Hepatocyte (in vitro differentiated cells): Measurements from ENCODE around the gene AGBL4.

ENCODE experiments used
- CTCF ChIP-seq: fragments of 200-600 bp; sonication (generic); IDR thresholded peaks from 2 replicates; pipeline ENCODE4 v1.5.1; 2016; ENCODE audit warnings: antibody characterized with exemption, mild to moderate bottlenecking; ENCODE audit not compliant: poor library complexity
- EZH2 ChIP-seq: fragments of 200-600 bp; sonication (generic); IDR thresholded peaks from 2 replicates; pipeline ENCODE4 v1.6.1; 2016; ENCODE audit warnings: antibody characterized with exemption, mild to moderate bottlenecking, borderline replicate concordance

DNA sequence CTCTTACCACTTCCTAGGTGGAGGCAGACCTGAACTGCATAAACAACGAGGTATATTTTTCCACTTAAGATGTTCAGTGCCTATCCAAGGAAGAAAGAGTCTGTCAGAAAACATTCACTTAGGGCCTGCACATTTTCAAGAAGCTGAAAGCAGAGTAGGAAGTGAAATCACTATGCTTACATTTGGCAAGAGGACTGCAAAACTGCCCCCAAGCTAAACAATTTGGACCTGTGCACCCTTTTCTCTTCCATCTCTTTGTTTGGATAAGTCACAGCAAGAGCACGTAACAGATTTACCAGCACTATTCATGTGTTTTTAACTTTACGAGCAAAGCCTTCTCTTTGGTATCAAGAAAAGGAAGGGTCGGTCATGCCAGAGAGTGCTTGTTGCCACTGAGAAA lies 1233.9 kb downstream of the AGBL4 start:
- TF ChIP-seq CTCF (no peak), EZH2 (no peak)
